Cardiac muscle cell (in vitro differentiated cells and primary cell): ENCODE measurements around the gene PRKCZ. TPM values are rescaled to one million over a fixed set of nuclear protein-coding genes. Genes with fewer than 3 reads are reported as not detected.

Experiments
- DNase-seq, 2 donors: peaks; one replicate each; pipeline versions ENCODE4 v3.0.0 to v3.0.0-alpha.2; 2010 to 2017; ENCODE audit warnings: low read depth in 1 of 2, low spot score in 1 of 2
- H3K27ac ChIP-seq: fragments of 200-600 bp; sonication (generic); 2 replicates; pipeline ENCODE4 v1.5.1; 2016
- H3K27me3 ChIP-seq: fragments of 200-600 bp; sonication (generic); 2 replicates; pipeline ENCODE4 v1.6.0; 2016; ENCODE audit warnings: control low read depth
- H3K36me3 ChIP-seq: fragments of 200-600 bp; sonication (generic); 2 replicates; pipeline ENCODE4 v1.5.1; 2016; ENCODE audit warnings: control low read depth
- H3K4me1 ChIP-seq: fragments of 200-600 bp; sonication (generic); 2 replicates; pipeline ENCODE4 v1.8.1; 2017; ENCODE audit warnings: low read depth, mild to moderate bottlenecking, mixed run types
- H3K4me3 ChIP-seq: fragments of 200-600 bp; sonication (generic); 2 replicates; pipeline ENCODE4 v1.5.1; 2016; ENCODE audit warnings: mild to moderate bottlenecking
- H3K9me3 ChIP-seq: fragments of 200-600 bp; sonication (generic); 2 replicates; pipeline ENCODE4 v1.5.1; 2017; ENCODE audit warnings: low read depth, mild to moderate bottlenecking, control low read depth
- polyA plus RNA-seq: library from polyadenylated mRNA; unstranded; fragments of >200 nt; fragmentation: Nextera tagmentation; extraction: Ambion mirVana; gene quantifications from 2 replicates; pipeline ENCODE4 v1.2.1, GENCODE V29; 2016
- total RNA-seq: library from RNA; depleted of rRNA; stranded (reverse); fragments of >200 nt; gene quantifications from 2 replicates; pipeline ENCODE4 v1.2.3, GENCODE V29; 2016
- TF ChIP-seq, protein P1 (sequence below): IDR thresholded peaks from 2 replicates; pipeline ENCODE4 v1.5.1; 2012; ENCODE audit warnings: low read depth, mild to moderate bottlenecking, low read length

PRKCZ gene
- total and polyA plus RNA-seq, 2 experiments from 2014 or later, result 44.6 to 50.9 TPM

DNA sequence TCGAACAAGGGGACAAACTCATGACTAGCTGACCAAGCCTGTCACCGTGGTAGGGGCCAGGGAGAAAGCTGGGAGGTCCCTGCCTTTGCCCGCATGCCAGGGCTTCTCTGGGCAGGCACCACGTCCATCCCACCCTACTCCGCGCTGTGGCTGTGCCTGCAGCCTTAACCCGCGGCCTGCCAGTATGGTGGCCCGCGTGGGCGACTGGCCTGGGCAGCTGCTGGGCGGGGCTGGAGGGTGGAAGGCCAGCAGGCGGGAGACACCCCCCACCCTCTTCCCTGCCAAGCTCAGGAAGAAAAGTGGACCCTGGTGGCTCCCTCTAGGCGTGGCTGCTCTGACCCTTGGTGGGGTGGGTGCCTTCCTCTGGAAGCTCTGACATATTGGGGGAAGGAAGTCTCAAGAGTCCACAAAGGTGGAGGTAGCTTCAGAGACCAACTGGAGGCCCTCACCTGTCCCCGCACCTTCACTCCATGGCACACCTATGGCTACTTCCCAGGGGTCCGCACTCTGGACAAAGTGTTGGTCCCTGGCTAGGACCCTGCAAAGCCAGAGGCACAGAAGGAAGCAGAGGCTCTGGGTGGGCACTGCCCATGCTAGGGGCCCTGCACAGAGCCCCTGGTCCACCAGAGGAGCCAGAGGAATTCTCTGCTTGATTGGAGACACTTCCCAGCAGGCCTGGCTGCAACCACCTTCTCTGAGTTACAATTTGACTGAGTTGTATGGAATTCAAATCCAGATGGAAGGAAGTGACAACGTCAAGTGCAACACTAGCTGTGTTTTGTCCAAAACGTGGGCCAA lies 174.6 kb downstream of the PRKCZ start:
- DNase-seq, result no peak
- TF ChIP-seq, protein P1, sequence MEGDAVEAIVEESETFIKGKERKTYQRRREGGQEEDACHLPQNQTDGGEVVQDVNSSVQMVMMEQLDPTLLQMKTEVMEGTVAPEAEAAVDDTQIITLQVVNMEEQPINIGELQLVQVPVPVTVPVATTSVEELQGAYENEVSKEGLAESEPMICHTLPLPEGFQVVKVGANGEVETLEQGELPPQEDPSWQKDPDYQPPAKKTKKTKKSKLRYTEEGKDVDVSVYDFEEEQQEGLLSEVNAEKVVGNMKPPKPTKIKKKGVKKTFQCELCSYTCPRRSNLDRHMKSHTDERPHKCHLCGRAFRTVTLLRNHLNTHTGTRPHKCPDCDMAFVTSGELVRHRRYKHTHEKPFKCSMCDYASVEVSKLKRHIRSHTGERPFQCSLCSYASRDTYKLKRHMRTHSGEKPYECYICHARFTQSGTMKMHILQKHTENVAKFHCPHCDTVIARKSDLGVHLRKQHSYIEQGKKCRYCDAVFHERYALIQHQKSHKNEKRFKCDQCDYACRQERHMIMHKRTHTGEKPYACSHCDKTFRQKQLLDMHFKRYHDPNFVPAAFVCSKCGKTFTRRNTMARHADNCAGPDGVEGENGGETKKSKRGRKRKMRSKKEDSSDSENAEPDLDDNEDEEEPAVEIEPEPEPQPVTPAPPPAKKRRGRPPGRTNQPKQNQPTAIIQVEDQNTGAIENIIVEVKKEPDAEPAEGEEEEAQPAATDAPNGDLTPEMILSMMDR, result no peak
- H3K4me3 ChIP-seq, result no peak overlapping the region
- no peaks in the 10 kb centered on the region for H3K36me3 ChIP-seq
- H3K4me1 ChIP-seq, result peaks cover 5% of the 10 kb centered on the region
- no peak overlapping the region for H3K27ac ChIP-seq
- no peaks in the 10 kb centered on the region for H3K27me3 ChIP-seq
- no peaks in the 10 kb centered on the region for H3K9me3 ChIP-seq

DNA sequence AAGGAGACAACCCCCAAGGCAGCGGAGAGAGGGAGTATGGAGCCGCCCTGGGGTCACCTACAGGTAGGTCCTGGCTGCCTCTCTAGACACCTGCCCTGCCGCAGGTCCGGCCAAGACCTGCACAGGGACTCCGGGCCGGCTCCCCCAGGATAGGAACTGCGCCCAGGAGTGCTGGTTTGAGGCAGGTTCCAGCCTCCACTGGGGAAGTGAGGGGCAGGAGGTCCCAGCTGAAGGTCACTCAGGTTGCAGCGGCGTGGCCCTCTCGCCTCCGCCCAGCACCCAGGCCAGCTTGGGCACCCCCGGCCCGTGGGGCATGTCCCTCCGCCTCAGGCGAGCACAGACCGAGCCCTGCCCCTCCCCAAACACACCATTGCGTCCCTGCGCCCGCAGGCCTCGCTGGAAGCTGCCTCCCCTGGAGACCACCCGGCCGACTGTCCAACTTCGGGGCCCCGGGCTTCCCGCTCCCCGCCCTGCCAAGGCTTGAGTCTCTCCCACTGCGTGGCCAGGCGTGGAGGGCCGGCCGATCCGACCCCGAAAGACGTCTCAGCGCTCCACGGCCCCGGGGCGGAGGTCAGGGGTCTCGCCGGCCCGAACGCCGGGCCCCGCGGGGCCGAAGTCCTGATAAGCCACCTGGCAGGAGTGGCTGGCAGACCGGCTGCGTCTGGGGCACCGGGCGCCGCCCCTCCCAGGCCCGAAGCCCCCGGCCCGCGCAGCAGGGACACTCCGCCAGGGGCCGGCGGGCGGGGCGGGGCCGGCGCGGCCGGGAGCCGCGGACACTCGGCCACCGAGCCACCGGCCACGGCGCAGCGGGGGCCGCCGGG lies 176.5 kb downstream of the PRKCZ start:
- Histone ChIP-seq H3K27me3 (no peaks in the 10 kb centered on the region), H3K27ac (peak overlapping the region; percentile 100), H3K4me3 (peak overlapping the region; percentile 94), H3K9me3 (no peaks in the 10 kb centered on the region), H3K36me3 (no peaks in the 10 kb centered on the region), H3K4me1 (peaks cover 21% of the 10 kb centered on the region)
- DNase-seq, result no peak
- TF ChIP-seq, protein P1, result no peak

DNA sequence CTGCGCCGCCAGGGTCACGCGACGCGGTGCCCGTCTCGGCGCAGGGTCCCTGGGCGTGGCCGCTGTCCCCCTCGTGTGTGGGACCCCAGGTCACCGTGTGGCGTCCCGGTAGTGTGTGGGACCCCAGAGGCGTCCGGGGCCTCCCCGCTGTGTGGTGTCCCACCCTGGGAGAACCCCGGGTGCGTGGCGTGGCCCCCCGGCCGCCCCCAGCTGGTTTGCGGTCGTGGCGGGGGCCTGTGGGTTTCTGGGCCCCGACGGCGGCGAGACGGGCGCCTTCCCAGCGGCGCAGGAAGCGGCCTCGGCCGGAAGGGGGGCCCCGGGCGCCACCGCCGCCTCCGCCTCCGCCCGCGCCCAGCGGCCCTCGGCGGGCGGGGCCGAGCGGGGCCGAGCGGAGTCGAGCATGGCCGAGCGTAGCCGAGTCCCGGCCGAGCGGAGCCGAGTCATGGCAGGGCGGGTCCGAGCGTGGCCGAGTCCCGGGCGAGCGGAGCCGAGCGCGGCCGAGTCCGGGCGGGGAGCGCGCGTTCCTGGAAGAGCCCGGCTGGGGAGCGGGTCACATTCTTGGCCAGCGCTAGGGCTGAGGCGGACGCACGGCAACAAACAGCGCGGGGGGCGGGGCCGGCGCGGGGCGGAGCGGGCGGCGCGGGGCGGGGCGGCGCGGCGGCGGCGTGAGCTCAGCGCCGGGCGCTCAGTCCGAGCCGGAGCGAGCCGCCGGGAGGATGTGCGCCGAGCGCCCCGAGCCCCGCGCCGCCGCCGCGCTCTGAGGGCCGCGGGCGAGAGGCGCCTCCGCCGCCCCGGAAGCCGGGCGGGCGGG lies 177.3 kb downstream of the PRKCZ start:
- Histone ChIP-seq H3K27ac (peak overlapping the region; percentile 100), H3K4me3 (peak overlapping the region; percentile 94), H3K27me3 (no peaks in the 10 kb centered on the region), H3K9me3 (no peaks in the 10 kb centered on the region), H3K4me1 (peaks cover 30% of the 10 kb centered on the region), H3K36me3 (no peaks in the 10 kb centered on the region)
- TF ChIP-seq, protein P1, result no peak
- peak; percentile 98 to 99 for DNase-seq

DNA sequence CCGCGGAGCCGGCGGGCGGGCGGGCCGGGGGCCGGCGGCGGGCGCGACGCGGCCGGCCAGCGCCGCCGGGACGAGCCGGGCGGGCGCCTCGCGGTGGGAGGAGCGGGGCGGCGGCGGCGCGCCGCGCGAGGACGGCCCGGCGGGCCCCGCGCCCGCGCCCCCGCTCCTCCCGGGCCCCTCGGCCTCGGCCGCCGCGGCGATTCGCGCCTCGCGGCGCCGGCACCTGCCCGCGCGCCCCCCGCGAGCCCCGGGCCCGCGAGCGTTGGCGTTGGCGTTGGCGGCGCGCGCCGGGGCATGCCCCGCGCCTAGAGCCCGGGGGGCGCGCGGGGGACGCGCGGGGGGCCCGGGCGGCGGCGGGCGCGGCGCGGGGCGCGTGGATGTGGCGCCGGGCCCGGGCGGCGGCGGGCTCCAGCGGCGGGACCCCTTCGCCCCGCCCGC lies 178.0 kb downstream of the PRKCZ start, which contains the start of gene SKI:
Gene SKI, plus strand, starts transcription at position 163 of the 438 bp plus-strand sequence. CDS start 448 bp downstream, outside the sequence.
- peak within 1 kb of the TSS; percentile 94 for H3K4me3 ChIP-seq
- H3K27ac ChIP-seq, result peak within 1 kb of the TSS; percentile 100
- TF ChIP-seq, protein P1, result no peak
- no peaks in the 10 kb centered on the region for H3K27me3 ChIP-seq
- H3K9me3 ChIP-seq, result no peaks in the 10 kb centered on the region
- H3K4me1 ChIP-seq, result peaks cover 36% of the 10 kb centered on the region
- H3K36me3 ChIP-seq, result no peaks in the 10 kb centered on the region
- DNase-seq, result no peak

DNA sequence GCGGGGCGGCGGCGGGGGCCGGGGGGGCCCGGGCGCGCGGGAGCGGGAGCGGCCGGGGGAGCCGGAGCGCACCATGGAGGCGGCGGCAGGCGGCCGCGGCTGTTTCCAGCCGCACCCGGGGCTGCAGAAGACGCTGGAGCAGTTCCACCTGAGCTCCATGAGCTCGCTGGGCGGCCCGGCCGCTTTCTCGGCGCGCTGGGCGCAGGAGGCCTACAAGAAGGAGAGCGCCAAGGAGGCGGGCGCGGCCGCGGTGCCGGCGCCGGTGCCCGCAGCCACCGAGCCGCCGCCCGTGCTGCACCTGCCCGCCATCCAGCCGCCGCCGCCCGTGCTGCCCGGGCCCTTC lies 178.5 kb downstream of the PRKCZ start:
- DNase-seq, result peak in 1 of 2 donors; percentile 38
- Histone ChIP-seq H3K27ac (no peak overlapping the region), H3K27me3 (no peaks in the 10 kb centered on the region), H3K9me3 (no peaks in the 10 kb centered on the region), H3K36me3 (no peaks in the 10 kb centered on the region), H3K4me3 (peak overlapping the region; percentile 56), H3K4me1 (peaks cover 41% of the 10 kb centered on the region)
- TF ChIP-seq, protein P1, result no peak
